Common myeloid progenitor, CD34-positive (primary cell): Measurements from ENCODE around the gene LONRF2.

Experiments used
- CTCF ChIA-PET: fragments of 350-600 bp; sonication (Branson Sonifier 250); formaldehyde crosslinking; loops from one replicate; lab custom pipeline; 2021; ENCODE audit warnings: antibody characterized with exemption; lab: Charles Lee
- POLR2A ChIA-PET: fragments of 350-600 bp; sonication (Branson Sonifier 250); formaldehyde crosslinking; loops from one replicate; lab custom pipeline; 2021; ENCODE audit warnings: antibody characterized with exemption; lab: Charles Lee
- DNase-seq, 3 donors: peaks; one replicate each; pipeline versions ENCODE4 v3.0.0 to v3.0.0-alpha.2; 2013
- H3K27ac ChIP-seq, 2 experiments: 1 replicate in 1 of 2; 2 replicates in 1 of 2; pipeline ENCODE4 v1.7.0; 2013; ENCODE audit warnings: inconsistent platforms in 2 of 2, low read length in 2 of 2, mild to moderate bottlenecking in 2 of 2, low read depth in 1 of 2, moderate library complexity in 1 of 2; ENCODE audit not compliant: severe bottlenecking in 2 of 2, insufficient read depth in 1 of 2, poor library complexity in 1 of 2
- H3K27me3 ChIP-seq, 5 experiments: replicated peaks in 2 of 5; 1 replicate in 3 of 5; 2 replicates in 2 of 5; pipeline versions ENCODE4 v1.6.1 to v1.7.0; 2013; ENCODE audit warnings: low read length in 4 of 5, mild to moderate bottlenecking in 2 of 5, moderate library complexity in 2 of 5, inconsistent platforms in 1 of 5; ENCODE audit not compliant: insufficient read depth in 5 of 5, control insufficient read depth in 4 of 5
- H3K36me3 ChIP-seq, 4 experiments: 1 replicate in 2 of 4; 2 replicates in 2 of 4; pipeline versions ENCODE4 v1.6.1 to v1.7.0; 2013; ENCODE audit warnings: low read length in 3 of 4, control low read depth in 1 of 4, mild to moderate bottlenecking in 1 of 4; ENCODE audit not compliant: control insufficient read depth in 4 of 4, insufficient read depth in 4 of 4
- H3K4me1 ChIP-seq, 4 experiments: 1 replicate in 3 of 4; 2 replicates in 1 of 4; pipeline versions ENCODE4 v1.6.1 to v1.7.1; 2013; ENCODE audit warnings: low read length in 3 of 4, mild to moderate bottlenecking in 3 of 4, control low read depth in 1 of 4, inconsistent platforms in 1 of 4, moderate library complexity in 1 of 4; ENCODE audit not compliant: control insufficient read depth in 4 of 4, insufficient read depth in 4 of 4; ENCODE audit errors: control extremely low read depth in 1 of 4
- H3K4me3 ChIP-seq, 7 experiments: 1 replicate in 4 of 7; 2 replicates in 3 of 7; pipeline versions ENCODE4 v1.5.1 to v1.7.0; 2013; ENCODE audit warnings: mild to moderate bottlenecking in 7 of 7, low read length in 6 of 7, moderate library complexity in 6 of 7, inconsistent platforms in 2 of 7, low read depth in 2 of 7, control low read depth in 1 of 7; ENCODE audit not compliant: insufficient read depth in 4 of 7, control insufficient read depth in 1 of 7; ENCODE audit errors: extremely low read depth in 1 of 7
- H3K9me3 ChIP-seq, 5 experiments: 1 replicate in 4 of 5; 2 replicates in 1 of 5; pipeline versions ENCODE4 v1.6.1 to v1.7.1; 2013; ENCODE audit warnings: low read length in 4 of 5, mild to moderate bottlenecking in 2 of 5, inconsistent platforms in 1 of 5, low read depth in 1 of 5, moderate library complexity in 1 of 5; ENCODE audit not compliant: control insufficient read depth in 4 of 5, insufficient read depth in 2 of 5; ENCODE audit errors: control extremely low read depth in 1 of 5
- WGBS: methylation state at CpG from one replicate; pipeline ENCODE4 v1.1.5; 2013; ENCODE audit not compliant: insufficient coverage; 5-methylcytosine and 5-hydroxymethylcytosine counted together

Gene LONRF2

DNA sequence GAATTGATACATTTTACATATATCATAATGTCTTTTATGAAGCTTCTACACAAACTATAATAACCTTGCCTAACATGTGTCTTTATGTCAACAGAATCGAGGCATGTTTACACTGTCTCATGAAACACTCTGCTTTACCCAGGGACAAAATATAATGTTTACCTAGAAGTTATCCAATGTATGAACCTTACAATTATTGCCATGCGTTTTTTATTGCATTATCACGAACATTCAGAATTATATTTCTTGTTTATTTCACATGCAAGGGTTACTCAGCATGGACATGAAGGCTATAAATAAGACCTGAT is 19.8 kb downstream of the LONRF2 start:
- 100% methylated on average over 3 of the region's 3 CpGs for WGBS

DNA sequence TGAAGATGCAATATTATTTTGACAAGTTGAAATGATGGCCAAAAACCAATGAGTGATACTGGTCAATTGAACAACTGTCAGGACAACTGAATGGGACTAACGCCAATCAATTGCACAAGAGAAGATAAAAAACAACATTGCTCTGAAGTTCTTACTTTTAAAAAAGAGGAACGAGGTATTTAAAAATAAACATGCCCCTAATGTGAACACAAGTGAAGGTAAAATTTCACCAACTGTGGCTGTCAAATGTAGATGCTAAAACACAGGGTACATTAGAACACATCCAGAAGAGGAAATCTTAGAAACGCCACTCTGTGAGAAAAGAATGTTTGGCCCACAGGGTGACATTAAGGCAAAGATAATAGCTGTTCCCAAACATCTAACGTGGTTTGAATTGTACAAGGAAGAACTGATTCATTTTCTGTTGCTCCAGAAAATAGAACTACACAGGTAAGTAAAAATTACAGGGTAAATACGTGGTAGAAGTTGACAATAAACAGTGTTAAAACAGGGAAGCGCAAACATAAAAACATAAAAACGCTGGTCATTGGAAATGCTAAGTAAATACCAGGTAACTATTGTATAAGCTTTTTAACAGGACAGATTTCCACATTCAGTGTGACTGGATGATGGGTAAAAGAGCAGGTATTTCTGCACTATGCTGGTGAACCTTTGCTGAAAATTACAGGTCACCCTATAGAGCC is 20.3 kb downstream of the LONRF2 start:
- no peaks in the 10 kb centered on the region for H3K4me1 ChIP-seq
- H3K27me3 ChIP-seq: peaks cover 0 to 2% (median 0%) of the 10 kb centered on the region in 5 experiments
- H3K9me3 ChIP-seq: peaks cover 0 to 5% (median 2%) of the 10 kb centered on the region in 5 experiments
- no peaks in the 10 kb centered on the region for H3K36me3 ChIP-seq
- ChIA-PET POLR2A (no interaction called here), CTCF (interaction anchor here (1.6 kb wide), 1 partner anchor 13 kb away, joined by 4 read pairs; no protein-coding TSS in a partner anchor)
- no peak overlapping the region for H3K27ac ChIP-seq
- no peak for DNase-seq
- no peak overlapping the region for H3K4me3 ChIP-seq
- WGBS: 97% methylated on average over 5 of the region's 7 CpGs

More for the DNA sequence above, 19.8 kb downstream of the LONRF2 start:
- ChIA-PET POLR2A (no interaction called here), CTCF (interaction anchor here (1.6 kb wide), 1 partner anchor 14 kb away, joined by 4 read pairs; no protein-coding TSS in a partner anchor)
- Histone ChIP-seq H3K27ac (no peak overlapping the region), H3K36me3 (no peaks in the 10 kb centered on the region), H3K27me3 (peaks cover 0 to 2% (median 0%) of the 10 kb centered on the region in 5 experiments), H3K9me3 (peaks cover 0 to 5% (median 2%) of the 10 kb centered on the region in 5 experiments), H3K4me3 (no peak overlapping the region), H3K4me1 (no peaks in the 10 kb centered on the region)
- DNase-seq: no peak

DNA sequence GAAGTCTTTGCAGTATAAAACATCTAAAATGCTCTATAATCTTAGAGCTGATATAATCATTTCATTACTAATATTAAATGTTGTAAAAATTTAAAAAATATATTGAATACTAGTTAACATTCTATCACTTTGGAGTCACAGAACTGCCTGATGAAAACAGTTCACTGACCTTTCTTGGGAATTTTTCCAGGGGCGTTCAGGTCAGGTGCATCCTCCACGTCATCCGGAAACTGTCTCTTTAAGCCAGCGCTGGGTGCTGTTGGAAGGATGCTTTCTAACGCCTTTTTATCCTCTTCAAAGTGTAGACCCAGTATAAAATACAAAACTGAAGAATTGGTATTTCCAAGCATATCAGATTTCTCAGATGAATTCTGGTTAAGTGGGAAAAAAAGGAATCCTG is 22.8 kb downstream of the LONRF2 start:
- no peaks in the 10 kb centered on the region for H3K36me3 ChIP-seq
- DNase-seq: no peak
- H3K4me1 ChIP-seq: no peaks in the 10 kb centered on the region
- H3K27ac ChIP-seq: no peak overlapping the region
- peaks cover 0 to 5% (median 0%) of the 10 kb centered on the region in 5 experiments for H3K9me3 ChIP-seq
- H3K27me3 ChIP-seq: peaks cover 0 to 2% (median 0%) of the 10 kb centered on the region in 5 experiments
- WGBS: 100% methylated on average over 5 of the region's 5 CpGs
- ChIA-PET CTCF (no interaction called here), POLR2A (no interaction called here)
- H3K4me3 ChIP-seq: no peak overlapping the region

DNA sequence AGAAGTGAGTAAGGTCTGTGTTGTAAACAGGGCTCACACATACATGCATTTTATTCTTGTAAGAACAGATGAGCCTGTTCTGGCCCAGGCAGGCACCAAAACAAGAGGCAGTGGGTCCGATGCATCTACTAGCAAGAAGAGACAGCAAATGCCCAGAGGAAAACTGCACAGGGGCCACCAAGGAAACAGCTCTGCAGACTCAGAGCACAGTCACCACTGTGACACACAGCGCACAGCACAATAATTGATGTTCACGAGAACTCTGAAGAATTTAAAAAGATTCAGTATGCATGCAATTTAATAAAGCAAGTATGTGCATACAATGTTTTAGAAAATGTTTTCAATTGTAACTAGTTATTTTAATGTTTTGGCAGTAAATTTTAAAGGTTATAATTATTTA is 24.8 kb downstream of the LONRF2 start:
- H3K4me1 ChIP-seq: peaks cover 0 to 2% (median 0%) of the 10 kb centered on the region in 4 experiments
- no peak overlapping the region for H3K27ac ChIP-seq
- CTCF ChIA-PET: no interaction called here
- no peaks in the 10 kb centered on the region for H3K36me3 ChIP-seq
- no peak overlapping the region for H3K4me3 ChIP-seq
- 100% methylated on average over 2 of the region's 3 CpGs for whole genome bisulfite sequencing
- peaks cover 0 to 4% (median 0%) of the 10 kb centered on the region in 5 experiments for H3K27me3 ChIP-seq
- POLR2A ChIA-PET: no interaction called here
- no peaks in the 10 kb centered on the region for H3K9me3 ChIP-seq
- no peak for DNase-seq

DNA sequence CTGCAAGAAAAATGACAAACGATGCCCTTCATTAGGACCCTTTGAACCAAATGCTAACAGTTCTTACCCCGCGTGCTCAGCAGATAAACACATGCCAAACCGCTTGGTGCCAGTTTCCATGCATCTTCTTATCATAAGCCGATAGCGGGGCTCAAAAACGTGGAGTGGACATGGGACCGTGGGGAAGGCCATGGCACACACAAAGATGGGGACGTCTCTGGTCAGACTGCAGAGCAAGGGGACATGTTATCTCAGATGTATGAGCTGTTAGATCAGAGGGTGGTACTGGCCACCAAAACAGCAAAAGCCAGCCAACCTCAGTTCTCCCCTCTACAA is 28.2 kb downstream of the LONRF2 start:
- no peaks in the 10 kb centered on the region for H3K9me3 ChIP-seq
- H3K4me1 ChIP-seq: peaks cover 0 to 22% (median 17%) of the 10 kb centered on the region in 4 experiments
- no peak for DNase-seq
- no peak overlapping the region for H3K27ac ChIP-seq
- POLR2A ChIA-PET: no interaction called here
- H3K27me3 ChIP-seq: peaks cover 0 to 4% (median 0%) of the 10 kb centered on the region in 5 experiments
- WGBS: 98% methylated on average over 8 of the region's 9 CpGs
- CTCF ChIA-PET: no interaction called here
- H3K36me3 ChIP-seq: no peaks in the 10 kb centered on the region
- H3K4me3 ChIP-seq: no peak overlapping the region

DNA sequence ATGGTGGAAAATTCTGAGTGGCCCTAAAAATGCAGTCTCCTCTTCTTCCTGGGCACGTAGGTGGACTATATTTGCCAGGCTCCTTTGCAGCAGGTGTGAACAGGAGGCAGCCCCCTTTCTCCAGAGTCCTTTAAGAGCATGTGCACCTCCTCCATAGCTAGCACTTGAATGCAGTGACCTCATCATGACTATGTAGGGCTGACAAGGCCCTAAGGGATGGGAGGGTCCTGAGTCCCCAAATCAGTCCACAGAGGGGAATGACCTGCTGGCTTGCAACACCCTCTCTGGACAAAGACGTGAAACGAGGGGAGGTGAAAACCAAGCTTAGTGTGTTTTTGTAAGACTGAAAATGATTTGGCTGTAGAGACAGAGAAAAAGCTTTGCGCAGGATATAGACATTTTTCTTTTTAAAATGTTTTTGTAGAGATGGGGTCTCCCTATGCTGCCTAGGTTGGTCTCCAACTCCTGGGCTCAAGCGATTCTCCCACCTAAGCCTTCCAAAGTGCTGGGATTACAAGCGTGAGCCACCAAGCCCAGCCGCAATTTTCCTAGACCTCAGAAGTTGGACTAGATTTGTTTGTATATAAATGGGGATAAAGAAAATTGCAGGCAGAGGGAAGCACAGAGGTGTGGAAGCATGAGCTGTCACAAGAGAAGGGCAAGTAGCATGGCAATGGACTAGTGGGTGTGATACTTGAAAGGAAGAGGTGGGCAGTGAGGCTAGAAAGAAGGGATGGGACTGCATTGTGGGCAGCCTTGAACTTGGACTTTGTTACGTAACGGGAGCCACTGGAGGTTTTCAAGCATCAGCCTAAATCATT is 28.8 kb downstream of the LONRF2 start:
- H3K4me3 ChIP-seq: no peak overlapping the region
- no peak overlapping the region for H3K27ac ChIP-seq
- no peaks in the 10 kb centered on the region for H3K36me3 ChIP-seq
- peaks cover 0 to 2% (median 0%) of the 10 kb centered on the region in 5 experiments for H3K27me3 ChIP-seq
- peaks cover 0 to 22% (median 17%) of the 10 kb centered on the region in 4 experiments for H3K4me1 ChIP-seq
- ChIA-PET POLR2A (no interaction called here), CTCF (no interaction called here)
- no peak for DNase-seq
- 98% methylated on average over 8 of the region's 9 CpGs for WGBS
- H3K9me3 ChIP-seq: no peaks in the 10 kb centered on the region
